Effector memory CD4-positive, alpha-beta T cell (primary cell): ENCODE measurements around the gene JADE2.

Experiments used
- DNase-seq, 3 donors: peaks; one replicate each; pipeline ENCODE4 v3.0.0-alpha.2; 2020
- H3K27ac ChIP-seq: 2 replicates; pipeline ENCODE4 v1.7.0; 2013; ENCODE audit warnings: mild to moderate bottlenecking, low read length, moderate library complexity; ENCODE audit not compliant: insufficient read depth, poor library complexity, severe bottlenecking
- H3K27me3 ChIP-seq: replicated peaks from 2 replicates; pipeline ENCODE4 v1.7.0; 2013; ENCODE audit warnings: mild to moderate bottlenecking, low read length; ENCODE audit not compliant: insufficient read depth, control insufficient read depth, poor library complexity, severe bottlenecking
- H3K36me3 ChIP-seq: 2 replicates; pipeline ENCODE4 v1.7.0; 2013; ENCODE audit warnings: mild to moderate bottlenecking, low read length, moderate library complexity; ENCODE audit not compliant: control insufficient read depth, insufficient read depth
- H3K4me1 ChIP-seq: 2 replicates; pipeline ENCODE4 v1.7.0; 2013; ENCODE audit warnings: low read length, mild to moderate bottlenecking; ENCODE audit not compliant: control insufficient read depth, insufficient read depth, poor library complexity, severe bottlenecking
- H3K4me3 ChIP-seq: 2 replicates; pipeline ENCODE4 v1.7.0; 2013; ENCODE audit warnings: low read length, low read depth, mild to moderate bottlenecking; ENCODE audit not compliant: insufficient read depth, poor library complexity, severe bottlenecking
- H3K9me3 ChIP-seq: 2 replicates; pipeline ENCODE4 v1.7.0; 2013; ENCODE audit warnings: mild to moderate bottlenecking, low read length, moderate library complexity; ENCODE audit not compliant: control insufficient read depth

Gene JADE2

GRCh38 chr5:134561871-134562296, 36.4 kb downstream of the JADE2 start:
- no peak overlapping the region for H3K27ac ChIP-seq
- H3K9me3 ChIP-seq, result no peaks in the 10 kb centered on the region
- H3K4me3 ChIP-seq, result no peak overlapping the region
- no peaks in the 10 kb centered on the region for H3K27me3 ChIP-seq
- DNase-seq, result no peak
- H3K36me3 ChIP-seq, result peaks cover 85% of the 10 kb centered on the region
- peaks cover 6% of the 10 kb centered on the region for H3K4me1 ChIP-seq

DNA sequence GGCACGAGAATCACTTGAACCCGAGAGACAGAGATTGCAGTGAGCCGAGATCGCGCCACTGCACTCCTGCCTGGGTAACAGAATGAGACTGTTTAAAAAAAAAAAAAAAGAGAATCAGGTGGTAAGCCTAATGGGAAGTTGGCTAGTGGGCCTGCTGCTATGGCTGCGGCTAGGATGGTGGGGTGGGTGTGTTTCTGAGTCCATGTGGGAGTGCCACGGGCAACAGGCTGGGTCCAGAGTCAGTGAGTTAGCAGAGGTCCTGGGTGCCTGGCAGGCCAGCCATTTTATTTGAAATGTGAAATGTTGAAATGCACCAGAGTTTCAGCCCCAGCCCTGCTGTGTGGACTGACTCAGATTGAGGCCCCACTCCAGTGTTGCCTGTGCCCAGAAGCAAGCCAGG, 37.8 kb downstream of the JADE2 start:
- Histone ChIP-seq H3K27me3 (no peaks in the 10 kb centered on the region), H3K4me3 (no peak overlapping the region), H3K27ac (no peak overlapping the region), H3K9me3 (no peaks in the 10 kb centered on the region), H3K36me3 (peaks cover 98% of the 10 kb centered on the region), H3K4me1 (peaks cover 6% of the 10 kb centered on the region)
- DNase-seq, result no peak

DNA sequence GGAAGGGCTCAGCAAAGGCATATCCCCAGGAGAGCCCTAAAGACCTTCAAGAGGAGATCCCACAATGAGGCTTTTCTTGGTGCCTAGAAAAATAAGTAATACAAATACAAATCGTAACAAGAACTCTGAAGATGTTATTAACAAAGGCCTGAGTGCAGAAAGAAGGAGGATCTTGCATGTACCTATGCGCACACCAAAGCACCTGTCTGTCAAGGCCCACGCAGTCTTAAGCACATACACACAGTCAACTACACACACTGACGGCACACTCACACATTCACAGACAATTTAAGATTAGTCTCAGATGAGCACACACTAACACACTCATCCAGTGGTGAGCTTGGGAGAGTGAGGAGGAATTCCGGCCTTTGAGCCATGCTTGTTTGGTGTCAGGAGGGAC, 38.5 kb downstream of the JADE2 start:
- Histone ChIP-seq H3K27ac (no peak overlapping the region), H3K27me3 (no peaks in the 10 kb centered on the region), H3K4me1 (peaks cover 3% of the 10 kb centered on the region), H3K36me3 (peaks cover 99% of the 10 kb centered on the region), H3K4me3 (no peak overlapping the region), H3K9me3 (no peaks in the 10 kb centered on the region)
- no peak for DNase-seq

- H3K27ac ChIP-seq, result no peak overlapping the region
- H3K27me3 ChIP-seq, result no peaks in the 10 kb centered on the region
- no peaks in the 10 kb centered on the region for H3K4me1 ChIP-seq
- no peak for DNase-seq
- peaks cover 99% of the 10 kb centered on the region for H3K36me3 ChIP-seq
- H3K4me3 ChIP-seq, result no peak overlapping the region
- H3K9me3 ChIP-seq, result no peaks in the 10 kb centered on the region
Observed at GRCh38 chr5:134564396-134564795, 38.9 kb downstream of the JADE2 start.

GRCh38 chr5:134565791-134566740, 40.6 kb downstream of the JADE2 start:
- Histone ChIP-seq H3K4me3 (no peak overlapping the region), H3K4me1 (no peaks in the 10 kb centered on the region), H3K36me3 (peaks cover 99% of the 10 kb centered on the region), H3K27ac (no peak overlapping the region), H3K9me3 (no peaks in the 10 kb centered on the region), H3K27me3 (no peaks in the 10 kb centered on the region)
- DNase-seq, result no peak

- DNase-seq, result no peak
- no peak overlapping the region for H3K4me3 ChIP-seq
- H3K27ac ChIP-seq, result no peak overlapping the region
- no peaks in the 10 kb centered on the region for H3K9me3 ChIP-seq
- no peaks in the 10 kb centered on the region for H3K27me3 ChIP-seq
- peaks cover 98% of the 10 kb centered on the region for H3K36me3 ChIP-seq
- H3K4me1 ChIP-seq, result no peaks in the 10 kb centered on the region
Observed at GRCh38 chr5:134566741-134567221, 41.3 kb downstream of the JADE2 start.

DNA sequence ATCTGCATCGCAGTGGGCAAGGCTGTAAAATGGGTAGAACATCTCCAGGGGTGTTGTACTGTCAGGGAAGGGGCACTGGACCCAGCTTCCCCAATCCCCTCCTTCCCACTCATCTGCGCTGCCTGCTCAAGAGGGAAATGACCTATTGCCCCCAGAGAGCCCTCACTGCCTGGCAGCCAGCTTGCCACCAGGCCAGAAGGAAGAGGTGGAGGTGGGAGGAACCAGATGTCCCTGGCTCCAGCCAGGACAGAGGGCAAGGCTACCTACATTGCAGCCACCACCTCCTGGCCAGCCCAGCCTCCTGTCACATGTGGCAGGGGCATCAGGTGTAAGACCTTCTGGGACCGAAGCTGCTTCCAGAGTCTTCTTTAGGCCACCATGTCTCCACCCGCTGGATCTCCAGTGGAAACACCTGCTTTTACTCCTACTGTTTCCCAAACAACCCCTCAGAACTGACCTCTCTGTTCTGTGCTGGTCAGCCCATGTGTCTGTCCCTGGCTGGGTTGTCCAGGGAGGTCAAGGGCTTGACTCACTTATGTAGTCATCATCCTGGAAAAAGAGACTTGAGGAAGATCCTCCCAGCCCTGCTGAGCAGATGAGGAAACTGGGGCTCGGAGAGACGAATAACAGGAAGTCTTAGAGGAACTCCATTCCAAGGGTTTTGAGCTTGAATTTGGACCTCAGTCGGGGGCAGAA, 42.3 kb downstream of the JADE2 start:
- H3K27me3 ChIP-seq, result no peaks in the 10 kb centered on the region
- H3K4me3 ChIP-seq, result no peak overlapping the region
- no peaks in the 10 kb centered on the region for H3K9me3 ChIP-seq
- no peaks in the 10 kb centered on the region for H3K4me1 ChIP-seq
- H3K27ac ChIP-seq, result peak overlapping the region; percentile 11
- peaks cover 98% of the 10 kb centered on the region for H3K36me3 ChIP-seq
- DNase-seq, result no peak

- Histone ChIP-seq H3K27me3 (no peaks in the 10 kb centered on the region), H3K27ac (no peak overlapping the region), H3K4me3 (no peak overlapping the region), H3K4me1 (no peaks in the 10 kb centered on the region), H3K36me3 (peaks cover 98% of the 10 kb centered on the region), H3K9me3 (no peaks in the 10 kb centered on the region)
- no peak for DNase-seq
Observed at GRCh38 chr5:134568337-134568700, 42.8 kb downstream of the JADE2 start.

DNA sequence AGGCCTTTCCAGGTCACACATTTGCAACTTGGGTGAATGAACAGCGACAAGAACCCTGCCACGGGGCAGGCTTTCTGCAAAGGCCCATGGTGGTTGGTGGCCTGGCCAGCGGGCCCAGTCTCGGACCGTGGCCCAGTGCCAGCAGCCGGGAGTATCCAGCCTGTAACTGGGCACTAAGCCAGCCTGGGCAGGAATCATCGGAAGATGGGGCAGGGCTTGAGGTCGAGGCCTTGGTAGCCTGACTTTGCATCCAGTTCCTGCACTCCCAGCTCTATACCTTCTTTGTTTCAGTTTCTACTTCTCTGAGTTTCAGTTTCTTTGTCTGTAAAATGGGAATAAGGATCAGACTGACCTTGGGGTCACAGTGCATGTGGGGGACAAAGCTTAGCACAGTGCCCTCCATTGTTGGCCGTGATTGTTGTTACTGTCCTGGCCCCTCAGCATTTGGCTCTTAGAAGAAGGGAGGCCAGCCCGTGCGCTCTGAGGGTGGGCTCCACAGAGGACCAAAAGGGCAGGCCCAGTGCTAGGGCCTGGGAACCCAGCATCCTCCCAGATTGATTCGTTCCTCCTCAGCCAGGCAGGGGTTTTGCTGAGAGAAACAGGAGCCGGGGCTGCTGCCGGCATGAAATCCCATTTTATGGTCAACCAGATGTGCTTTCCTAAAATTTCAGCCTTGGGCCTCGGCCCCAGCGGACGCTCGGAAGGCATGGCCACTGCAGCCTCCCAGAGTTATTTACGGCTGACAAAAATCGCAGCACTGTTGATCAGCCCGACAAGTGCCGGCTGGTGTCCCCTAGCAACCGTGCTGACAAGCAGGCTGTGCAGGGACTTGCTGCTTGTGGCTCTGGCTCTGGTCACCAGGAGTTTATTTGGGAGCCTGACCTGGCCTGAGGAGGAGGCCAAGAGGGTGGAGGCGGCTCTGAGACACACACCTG, 43.6 kb downstream of the JADE2 start:
- no peak overlapping the region for H3K4me3 ChIP-seq
- DNase-seq, result no peak
- no peaks in the 10 kb centered on the region for H3K4me1 ChIP-seq
- H3K9me3 ChIP-seq, result no peaks in the 10 kb centered on the region
- H3K27ac ChIP-seq, result no peak overlapping the region
- peaks cover 98% of the 10 kb centered on the region for H3K36me3 ChIP-seq
- no peaks in the 10 kb centered on the region for H3K27me3 ChIP-seq
